ENCODE results near the gene TGFB1I1. TPM values are rescaled to one million over a fixed set of nuclear protein-coding genes. Genes with fewer than 3 reads are reported as not detected.

The TGFB1I1 gene
- total and polyA plus RNA-seq, 2 of the 13 experiments (the other 11 are each of a cell fraction or from before 2014, with no cell fraction given), result 0.80 to 2.9 TPM

GRCh38 chr16:31458844-31459686 lies 12.9 kb upstream of the TGFB1I1 start, which contains the start of gene ARMC5 (continued):
- TF ChIP-seq GATA4 (IDR thresholded peaks at IDR 0.05; ENCODE audit: borderline replicate concordance, low read depth) (peak; percentile 65; the same call in 1 of the 2 replicates), SALL1 (CRISPR knock-in tag; IDR thresholded peaks at IDR 0.05) (peak; percentile 95), PBX2 (CRISPR knock-in tag; IDR thresholded peaks at IDR 0.05) (no peak), PRPF4 (IDR thresholded peaks at IDR 0.05; ENCODE audit: low read depth, low read length, poor library complexity, severe bottlenecking) (no peak), POLR2G (IDR thresholded peaks at IDR 0.05; ENCODE audit: low read depth, low read length) (peak; percentile 95), ZNF496 (CRISPR knock-in tag; IDR thresholded peaks at IDR 0.05; ENCODE audit: insufficient replicate concordance) (no peak), DR1 (CRISPR knock-in tag; IDR thresholded peaks at IDR 0.05) (peak; percentile 87), ZNF605 (CRISPR knock-in tag; IDR thresholded peaks at IDR 0.05) (peak; percentile 98), ZSCAN31 (CRISPR knock-in tag; IDR thresholded peaks at IDR 0.05; ENCODE audit: low read depth) (no peak; the same call in 1 of the 2 replicates), NR2F2 (IDR thresholded peaks at IDR 0.05; ENCODE audit: borderline replicate concordance, low read depth) (no peak), ZNF556 (CRISPR knock-in tag; IDR thresholded peaks at IDR 0.05; ENCODE audit: borderline replicate concordance) (peak; percentile 89; the same call in 1 of the 2 replicates), ZNF713 (CRISPR knock-in tag; IDR thresholded peaks at IDR 0.05) (no peak), RXRB (CRISPR knock-in tag; IDR thresholded peaks at IDR 0.05; ENCODE audit: borderline replicate concordance) (peak; percentile 34; the same call in 1 of the 2 replicates)
- TF ChIP-seq, protein P1, sequence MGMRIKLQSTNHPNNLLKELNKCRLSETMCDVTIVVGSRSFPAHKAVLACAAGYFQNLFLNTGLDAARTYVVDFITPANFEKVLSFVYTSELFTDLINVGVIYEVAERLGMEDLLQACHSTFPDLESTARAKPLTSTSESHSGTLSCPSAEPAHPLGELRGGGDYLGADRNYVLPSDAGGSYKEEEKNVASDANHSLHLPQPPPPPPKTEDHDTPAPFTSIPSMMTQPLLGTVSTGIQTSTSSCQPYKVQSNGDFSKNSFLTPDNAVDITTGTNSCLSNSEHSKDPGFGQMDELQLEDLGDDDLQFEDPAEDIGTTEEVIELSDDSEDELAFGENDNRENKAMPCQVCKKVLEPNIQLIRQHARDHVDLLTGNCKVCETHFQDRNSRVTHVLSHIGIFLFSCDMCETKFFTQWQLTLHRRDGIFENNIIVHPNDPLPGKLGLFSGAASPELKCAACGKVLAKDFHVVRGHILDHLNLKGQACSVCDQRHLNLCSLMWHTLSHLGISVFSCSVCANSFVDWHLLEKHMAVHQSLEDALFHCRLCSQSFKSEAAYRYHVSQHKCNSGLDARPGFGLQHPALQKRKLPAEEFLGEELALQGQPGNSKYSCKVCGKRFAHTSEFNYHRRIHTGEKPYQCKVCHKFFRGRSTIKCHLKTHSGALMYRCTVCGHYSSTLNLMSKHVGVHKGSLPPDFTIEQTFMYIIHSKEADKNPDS (CRISPR knock-in tag; IDR thresholded peaks at IDR 0.05), result peak; percentile 73
- TF ChIP-seq, protein P2, sequence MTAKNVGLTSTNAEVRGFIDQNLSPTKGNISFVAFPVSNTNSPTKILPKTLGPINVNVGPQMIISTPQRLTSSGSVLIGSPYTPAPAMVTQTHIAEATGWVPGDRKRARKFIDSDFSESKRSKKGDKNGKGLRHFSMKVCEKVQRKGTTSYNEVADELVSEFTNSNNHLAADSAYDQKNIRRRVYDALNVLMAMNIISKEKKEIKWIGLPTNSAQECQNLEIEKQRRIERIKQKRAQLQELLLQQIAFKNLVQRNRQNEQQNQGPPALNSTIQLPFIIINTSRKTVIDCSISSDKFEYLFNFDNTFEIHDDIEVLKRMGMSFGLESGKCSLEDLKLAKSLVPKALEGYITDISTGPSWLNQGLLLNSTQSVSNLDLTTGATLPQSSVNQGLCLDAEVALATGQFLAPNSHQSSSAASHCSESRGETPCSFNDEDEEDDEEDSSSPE (CRISPR knock-in tag; IDR thresholded peaks at IDR 0.05), result peak; percentile 94
- TF ChIP-seq, protein P3, sequence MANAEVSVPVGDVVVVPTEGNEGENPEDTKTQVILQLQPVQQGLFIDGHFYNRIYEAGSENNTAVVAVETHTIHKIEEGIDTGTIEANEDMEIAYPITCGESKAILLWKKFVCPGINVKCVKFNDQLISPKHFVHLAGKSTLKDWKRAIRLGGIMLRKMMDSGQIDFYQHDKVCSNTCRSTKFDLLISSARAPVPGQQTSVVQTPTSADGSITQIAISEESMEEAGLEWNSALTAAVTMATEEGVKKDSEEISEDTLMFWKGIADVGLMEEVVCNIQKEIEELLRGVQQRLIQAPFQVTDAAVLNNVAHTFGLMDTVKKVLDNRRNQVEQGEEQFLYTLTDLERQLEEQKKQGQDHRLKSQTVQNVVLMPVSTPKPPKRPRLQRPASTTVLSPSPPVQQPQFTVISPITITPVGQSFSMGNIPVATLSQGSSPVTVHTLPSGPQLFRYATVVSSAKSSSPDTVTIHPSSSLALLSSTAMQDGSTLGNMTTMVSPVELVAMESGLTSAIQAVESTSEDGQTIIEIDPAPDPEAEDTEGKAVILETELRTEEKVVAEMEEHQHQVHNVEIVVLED (CRISPR knock-in tag; IDR thresholded peaks at IDR 0.05; ENCODE audit: borderline replicate concordance), result peak; percentile 98
- TF ChIP-seq, protein P4, sequence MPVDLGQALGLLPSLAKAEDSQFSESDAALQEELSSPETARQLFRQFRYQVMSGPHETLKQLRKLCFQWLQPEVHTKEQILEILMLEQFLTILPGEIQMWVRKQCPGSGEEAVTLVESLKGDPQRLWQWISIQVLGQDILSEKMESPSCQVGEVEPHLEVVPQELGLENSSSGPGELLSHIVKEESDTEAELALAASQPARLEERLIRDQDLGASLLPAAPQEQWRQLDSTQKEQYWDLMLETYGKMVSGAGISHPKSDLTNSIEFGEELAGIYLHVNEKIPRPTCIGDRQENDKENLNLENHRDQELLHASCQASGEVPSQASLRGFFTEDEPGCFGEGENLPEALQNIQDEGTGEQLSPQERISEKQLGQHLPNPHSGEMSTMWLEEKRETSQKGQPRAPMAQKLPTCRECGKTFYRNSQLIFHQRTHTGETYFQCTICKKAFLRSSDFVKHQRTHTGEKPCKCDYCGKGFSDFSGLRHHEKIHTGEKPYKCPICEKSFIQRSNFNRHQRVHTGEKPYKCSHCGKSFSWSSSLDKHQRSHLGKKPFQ (CRISPR knock-in tag; IDR thresholded peaks at IDR 0.05; ENCODE audit: insufficient replicate concordance), result peak; percentile 62
- TF ChIP-seq, protein P5, sequence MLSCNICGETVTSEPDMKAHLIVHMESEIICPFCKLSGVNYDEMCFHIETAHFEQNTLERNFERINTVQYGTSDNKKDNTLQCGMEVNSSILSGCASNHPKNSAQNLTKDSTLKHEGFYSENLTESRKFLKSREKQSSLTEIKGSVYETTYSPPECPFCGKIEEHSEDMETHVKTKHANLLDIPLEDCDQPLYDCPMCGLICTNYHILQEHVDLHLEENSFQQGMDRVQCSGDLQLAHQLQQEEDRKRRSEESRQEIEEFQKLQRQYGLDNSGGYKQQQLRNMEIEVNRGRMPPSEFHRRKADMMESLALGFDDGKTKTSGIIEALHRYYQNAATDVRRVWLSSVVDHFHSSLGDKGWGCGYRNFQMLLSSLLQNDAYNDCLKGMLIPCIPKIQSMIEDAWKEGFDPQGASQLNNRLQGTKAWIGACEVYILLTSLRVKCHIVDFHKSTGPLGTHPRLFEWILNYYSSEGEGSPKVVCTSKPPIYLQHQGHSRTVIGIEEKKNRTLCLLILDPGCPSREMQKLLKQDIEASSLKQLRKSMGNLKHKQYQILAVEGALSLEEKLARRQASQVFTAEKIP (CRISPR knock-in tag; IDR thresholded peaks at IDR 0.05; ENCODE audit: borderline replicate concordance), result no peak
